ENCODE measurements around the gene DDX47. TPM values are rescaled to one million over a fixed set of nuclear protein-coding genes. Genes with fewer than 3 reads are reported as not detected.
"Not testable (repeated sequence)": the region's sequence is repeated elsewhere in the genome, so short reads cannot be mapped to it uniquely, and the experiment has no call there.

Gene DDX47
- total and polyA plus RNA-seq, 7 experiments from 2014 or later = 70.7 to 154 (median 75.5) TPM

GRCh38 chr12:12799163-12799920 is 13.8 kb upstream of the DDX47 start:
- ChIA-PET CTCF (interaction anchor here (1.7 kb wide), 1 partner anchor 14 kb away, joined by 6 read pairs; the partner anchor contains the start of gene DDX47), POLR2A (interaction anchor here (0.9 to 1.7 kb wide), 6 partner anchors 9 to 492 kb away, joined by 3 to 5 read pairs (median 4); no protein-coding TSS in a partner anchor)
- Histone ChIP-seq H3K4me1 (ENCODE audit: control insufficient read depth in 2 of 2, insufficient read depth in 2 of 2, low read length in 2 of 2) (peaks cover 0 to 5% of the 10 kb centered on the region in 2 donors), H3K27ac (ENCODE audit: low read depth, low read length) (no peak overlapping the region), H3K9me3 (ENCODE audit: control insufficient read depth in 2 of 3, low read length in 3 of 3) (no peaks in the 10 kb centered on the region), H3K36me3 (ENCODE audit: control insufficient read depth in 2 of 3, insufficient read depth in 3 of 3, low read length in 3 of 3) (no peaks in the 10 kb centered on the region), H3K27me3 (ENCODE audit: control insufficient read depth in 2 of 2, insufficient read depth in 2 of 2, low read length in 2 of 2) (no peaks in the 10 kb centered on the region), H3K4me3 (ENCODE audit: low read length) (no peak overlapping the region)
- H3K27me3 Mint-ChIP-seq = no peaks in the 10 kb centered on the region
- no peak for ATAC-seq
- H3K9me3 Mint-ChIP-seq = peaks cover 0 to 7% (median 0%) of the 10 kb centered on the region in 11 donors
- H3K36me3 Mint-ChIP-seq = peaks cover 0 to 20% (median 0%) of the 10 kb centered on the region in 5 donors
- DNase-seq = no peak
- H3K27ac Mint-ChIP-seq = peak overlapping the region in 3 of 9 donors; percentile 47 to 62 (median 53)
- no peak overlapping the region for H3K4me3 Mint-ChIP-seq
- H3K4me1 Mint-ChIP-seq = peaks cover 11 to 39% (median 26%) of the 10 kb centered on the region in 7 donors
- intact Hi-C loops (cut with micrococcal nuclease) = no loop called here

- Mint-ChIP-seq H3K9me3 (peaks cover 0 to 7% (median 0%) of the 10 kb centered on the region in 11 donors), H3K27ac (peak overlapping the region in 5 of 9 donors; percentile 10 to 93 (median 54)), H3K4me3 (no peak overlapping the region), H3K27me3 (no peaks in the 10 kb centered on the region), H3K36me3 (peaks cover 0 to 20% (median 0%) of the 10 kb centered on the region in 5 donors), H3K4me1 (peaks cover 11 to 49% (median 33%) of the 10 kb centered on the region in 7 donors)
- Histone ChIP-seq H3K27me3 (ENCODE audit: control insufficient read depth in 2 of 2, insufficient read depth in 2 of 2, low read length in 2 of 2) (no peaks in the 10 kb centered on the region), H3K27ac (ENCODE audit: low read depth, low read length) (no peak overlapping the region), H3K4me1 (ENCODE audit: control insufficient read depth in 2 of 2, insufficient read depth in 2 of 2, low read length in 2 of 2) (peaks cover 0 to 5% of the 10 kb centered on the region in 2 donors), H3K4me3 (ENCODE audit: low read length) (no peak overlapping the region), H3K36me3 (ENCODE audit: control insufficient read depth in 2 of 3, insufficient read depth in 3 of 3, low read length in 3 of 3) (no peaks in the 10 kb centered on the region), H3K9me3 (ENCODE audit: control insufficient read depth in 2 of 3, low read length in 3 of 3) (no peaks in the 10 kb centered on the region)
- CTCF ChIA-PET = interaction anchor here (0.8 kb wide), 1 partner anchor 11 kb away, joined by 3 read pairs; no protein-coding TSS in a partner anchor
- no peak for DNase-seq
- ATAC-seq = no peak
- intact Hi-C loops (cut with micrococcal nuclease) = no loop called here
- POLR2A ChIA-PET = interaction anchor here (1.0 to 1.4 kb wide), 3 partner anchors 8 to 13 kb away, joined by 3 to 5 read pairs (median 4); no protein-coding TSS in a partner anchor
Measured at GRCh38 chr12:12800406-12801180, 12.6 kb upstream of the DDX47 start.

GRCh38 chr12:12801656-12802055 is 11.5 kb upstream of the DDX47 start:
- CTCF ChIA-PET; intact Hi-C loops (cut with micrococcal nuclease); H3K27ac ChIP-seq (ENCODE audit: low read depth, low read length); H3K27me3 ChIP-seq (ENCODE audit: control insufficient read depth in 2 of 2, insufficient read depth in 2 of 2, low read length in 2 of 2); H3K27me3 Mint-ChIP-seq; DNase-seq; H3K36me3 ChIP-seq (ENCODE audit: control insufficient read depth in 2 of 3, insufficient read depth in 3 of 3, low read length in 3 of 3); H3K9me3 ChIP-seq (ENCODE audit: control insufficient read depth in 2 of 3, low read length in 3 of 3); POLR2A ChIA-PET; H3K4me3 Mint-ChIP-seq; H3K9me3 Mint-ChIP-seq; H3K4me1 ChIP-seq (ENCODE audit: control insufficient read depth in 2 of 2, insufficient read depth in 2 of 2, low read length in 2 of 2); H3K4me3 ChIP-seq (ENCODE audit: low read length); ATAC-seq: not testable (repeated sequence)
- Mint-ChIP-seq H3K27ac (peak overlapping the region in 4 of 9 donors; percentile 15 to 93 (median 36)), H3K4me1 (peaks cover 13 to 58% (median 42%) of the 10 kb centered on the region in 7 donors), H3K36me3 (peaks cover 0 to 20% (median 0%) of the 10 kb centered on the region in 5 donors)

- intact Hi-C loops (cut with micrococcal nuclease) = loop anchor here in 1 of 2 donors (1.0 kb wide), 2 partner anchors 10 to 15 kb away; partner anchors contain the start of gene DDX47
- Histone ChIP-seq H3K4me3 (ENCODE audit: low read length) (no peak overlapping the region), H3K36me3 (ENCODE audit: control insufficient read depth in 2 of 3, insufficient read depth in 3 of 3, low read length in 3 of 3) (no peaks in the 10 kb centered on the region), H3K27ac (ENCODE audit: low read depth, low read length) (no peak overlapping the region), H3K4me1 (ENCODE audit: control insufficient read depth in 2 of 2, insufficient read depth in 2 of 2, low read length in 2 of 2) (peaks cover 13 to 17% of the 10 kb centered on the region in 2 donors), H3K27me3 (ENCODE audit: control insufficient read depth in 2 of 2, insufficient read depth in 2 of 2, low read length in 2 of 2) (no peaks in the 10 kb centered on the region), H3K9me3 (ENCODE audit: control insufficient read depth in 2 of 3, low read length in 3 of 3) (no peaks in the 10 kb centered on the region)
- Mint-ChIP-seq H3K36me3 (peaks cover 0 to 16% (median 0%) of the 10 kb centered on the region in 5 donors), H3K4me3 (peak overlapping the region in 3 of 10 donors; percentile 31 to 77 (median 31)), H3K9me3 (peaks cover 0 to 7% (median 0%) of the 10 kb centered on the region in 11 donors), H3K27ac (peak overlapping the region; percentile 16 to 98 (median 73)), H3K27me3 (no peaks in the 10 kb centered on the region), H3K4me1 (peaks cover 25 to 64% (median 55%) of the 10 kb centered on the region in 7 donors)
- CTCF ChIA-PET = interaction anchor here (0.6 to 1.9 kb wide), 5 partner anchors 10 to 16 kb away, joined by 3 to 7 read pairs (median 3); no protein-coding TSS in a partner anchor
- POLR2A ChIA-PET = interaction anchor here (0.6 to 2.4 kb wide), 6 partner anchors 9 to 84 kb away, joined by 3 to 24 read pairs (median 8); partner anchors contain the start of gene DDX47
- ATAC-seq (peak; percentile 28), DNase-seq (peak in 3 of 9 donors; percentile 11 to 46 (median 35))
Measured at GRCh38 chr12:12803186-12803585, 10.0 kb upstream of the DDX47 start.

- Histone ChIP-seq H3K27me3 (ENCODE audit: control insufficient read depth in 2 of 2, insufficient read depth in 2 of 2, low read length in 2 of 2) (no peaks in the 10 kb centered on the region), H3K4me3 (ENCODE audit: low read length) (no peak overlapping the region), H3K36me3 (ENCODE audit: control insufficient read depth in 2 of 3, insufficient read depth in 3 of 3, low read length in 3 of 3) (no peaks in the 10 kb centered on the region), H3K9me3 (ENCODE audit: control insufficient read depth in 2 of 3, low read length in 3 of 3) (no peaks in the 10 kb centered on the region), H3K4me1 (ENCODE audit: control insufficient read depth in 2 of 2, insufficient read depth in 2 of 2, low read length in 2 of 2) (peaks cover 20 to 25% of the 10 kb centered on the region in 2 donors), H3K27ac (ENCODE audit: low read depth, low read length) (no peak overlapping the region)
- no peak for ATAC-seq
- intact Hi-C loops (cut with micrococcal nuclease) = no loop called here
- Mint-ChIP-seq H3K27me3 (no peaks in the 10 kb centered on the region), H3K27ac (peak overlapping the region in 7 of 9 donors; percentile 30 to 98 (median 71)), H3K4me1 (peaks cover 32 to 71% (median 63%) of the 10 kb centered on the region in 7 donors), H3K36me3 (peaks cover 0 to 12% (median 0%) of the 10 kb centered on the region in 5 donors), H3K9me3 (peaks cover 0 to 4% (median 0%) of the 10 kb centered on the region in 11 donors), H3K4me3 (peak overlapping the region in 1 of 10 donors; percentile 43)
- no peak for DNase-seq
- POLR2A ChIA-PET = interaction anchor here (2.0 to 2.4 kb wide), 4 partner anchors 9 to 85 kb away, joined by 8 to 24 read pairs (median 10); partner anchors contain the start of gene DDX47
- CTCF ChIA-PET = interaction anchor here (1.9 kb wide), 1 partner anchor 15 kb away, joined by 7 read pairs; no protein-coding TSS in a partner anchor
Measured at GRCh38 chr12:12804011-12804410, 9.1 kb upstream of the DDX47 start.

GRCh38 chr12:12804432-12804886 is 8.7 kb upstream of the DDX47 start:
- no peaks in the 10 kb centered on the region for H3K9me3 ChIP-seq (ENCODE audit: control insufficient read depth in 2 of 3, low read length in 3 of 3)
- H3K27ac ChIP-seq (ENCODE audit: low read depth, low read length) = no peak overlapping the region
- peaks cover 24 to 30% of the 10 kb centered on the region in 2 donors for H3K4me1 ChIP-seq (ENCODE audit: control insufficient read depth in 2 of 2, insufficient read depth in 2 of 2, low read length in 2 of 2)
- DNase-seq = no peak
- ATAC-seq = no peak
- H3K4me3 ChIP-seq (ENCODE audit: low read length) = no peak overlapping the region
- peaks cover 0 to 2% (median 0%) of the 10 kb centered on the region in 11 donors for H3K9me3 Mint-ChIP-seq
- intact Hi-C loops (cut with micrococcal nuclease) = no loop called here
- peaks cover 0 to 13% (median 0%) of the 10 kb centered on the region in 5 donors for H3K36me3 Mint-ChIP-seq
- no peaks in the 10 kb centered on the region for H3K36me3 ChIP-seq (ENCODE audit: control insufficient read depth in 2 of 3, insufficient read depth in 3 of 3, low read length in 3 of 3)
- H3K27ac Mint-ChIP-seq = peak overlapping the region; percentile 34 to 99 (median 95)
- H3K4me1 Mint-ChIP-seq = peaks cover 35 to 76% (median 68%) of the 10 kb centered on the region in 7 donors
- ChIA-PET POLR2A (interaction anchor here (0.8 to 2.4 kb wide), 8 partner anchors 9 to 86 kb away, joined by 3 to 24 read pairs (median 6); partner anchors contain the start of gene DDX47), CTCF (interaction anchor here (1.1 to 1.9 kb wide), 3 partner anchors 10 to 18 kb away, joined by 3 to 7 read pairs (median 4); no protein-coding TSS in a partner anchor)
- H3K27me3 Mint-ChIP-seq = no peaks in the 10 kb centered on the region
- no peaks in the 10 kb centered on the region for H3K27me3 ChIP-seq (ENCODE audit: control insufficient read depth in 2 of 2, insufficient read depth in 2 of 2, low read length in 2 of 2)
- H3K4me3 Mint-ChIP-seq = peak overlapping the region in 2 of 10 donors; percentile 8 to 43

Data from naive thymus-derived CD4-positive, alpha-beta T cell (primary cell).